SW480 (cell line): ENCODE measurements around the gene BEGAIN.
"Not testable (repeated sequence)": the region's sequence is repeated elsewhere in the genome, so short reads cannot be mapped to it uniquely, and the experiment has no call there.

Experiments used
- DNase-seq: peaks from one replicate; pipeline ENCODE4 v3.0.0-alpha.2; 2016; ENCODE audit warnings: low spot score

Gene BEGAIN

DNA sequence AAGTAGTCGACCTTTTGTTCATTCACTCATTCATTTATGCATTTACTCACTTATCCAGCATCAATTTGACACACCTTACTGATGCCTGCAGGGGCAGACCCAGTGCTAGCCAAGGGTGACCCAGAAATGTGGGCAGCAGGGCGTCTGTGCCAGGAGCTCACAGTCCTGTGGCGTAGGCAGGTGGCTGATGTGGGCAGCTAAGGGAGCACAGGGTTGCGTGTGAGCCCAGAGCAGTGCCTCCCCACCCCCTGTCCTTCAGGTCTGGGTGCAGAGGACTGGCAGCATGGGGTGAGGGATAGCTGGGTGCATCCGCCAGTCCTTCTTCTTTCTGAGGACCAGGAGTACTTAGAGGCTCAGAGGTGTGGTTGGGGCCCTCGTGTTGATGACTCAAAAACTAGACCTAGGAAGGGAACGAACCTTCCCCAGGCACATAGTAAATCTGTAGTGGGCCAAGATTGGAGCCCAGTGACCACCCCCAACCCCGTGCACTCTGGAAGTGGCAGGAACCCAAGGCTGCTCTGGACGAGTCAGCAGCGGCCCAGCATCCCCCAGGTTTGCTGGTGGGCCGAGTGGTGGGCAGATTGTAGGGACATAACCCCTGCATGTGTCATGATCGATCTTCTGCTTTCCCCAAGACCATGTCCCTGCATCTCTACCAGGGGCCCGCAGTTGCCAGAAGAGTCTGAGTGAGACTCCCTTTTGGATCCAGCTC lies 63.9 kb downstream of the BEGAIN start:
- no peak for DNase-seq

GRCh38 chr14:100522616-100523099 lies 64.6 kb downstream of the BEGAIN start:
- no peak for DNase-seq

DNA sequence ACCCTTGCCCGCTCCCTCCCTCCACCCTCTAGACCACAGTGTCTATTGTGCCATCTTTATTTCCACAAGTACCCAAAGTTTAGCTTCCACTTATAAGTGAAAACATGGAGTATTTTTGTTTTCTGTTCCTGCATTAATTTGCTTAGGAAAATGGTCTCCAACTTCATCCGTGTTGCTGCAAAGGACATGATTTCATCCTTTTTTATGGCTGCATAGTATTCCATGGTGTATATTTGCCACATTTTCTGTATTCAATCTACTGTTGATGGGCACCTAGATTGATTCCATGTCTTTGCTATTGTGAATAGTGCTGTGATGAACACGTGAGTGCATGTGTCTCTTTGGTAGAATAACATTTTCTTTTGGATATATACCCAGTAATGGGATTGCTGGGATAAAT lies 81.2 kb downstream of the BEGAIN start:
- DNase-seq: not testable (repeated sequence)

GRCh38 chr14:100504372-100505078 lies 82.7 kb downstream of the BEGAIN start:
- DNase-seq: no peak

- no peak for DNase-seq
These were observed 84.0 kb downstream of the BEGAIN start for GRCh38 chr14:100503251-100503650.

DNA sequence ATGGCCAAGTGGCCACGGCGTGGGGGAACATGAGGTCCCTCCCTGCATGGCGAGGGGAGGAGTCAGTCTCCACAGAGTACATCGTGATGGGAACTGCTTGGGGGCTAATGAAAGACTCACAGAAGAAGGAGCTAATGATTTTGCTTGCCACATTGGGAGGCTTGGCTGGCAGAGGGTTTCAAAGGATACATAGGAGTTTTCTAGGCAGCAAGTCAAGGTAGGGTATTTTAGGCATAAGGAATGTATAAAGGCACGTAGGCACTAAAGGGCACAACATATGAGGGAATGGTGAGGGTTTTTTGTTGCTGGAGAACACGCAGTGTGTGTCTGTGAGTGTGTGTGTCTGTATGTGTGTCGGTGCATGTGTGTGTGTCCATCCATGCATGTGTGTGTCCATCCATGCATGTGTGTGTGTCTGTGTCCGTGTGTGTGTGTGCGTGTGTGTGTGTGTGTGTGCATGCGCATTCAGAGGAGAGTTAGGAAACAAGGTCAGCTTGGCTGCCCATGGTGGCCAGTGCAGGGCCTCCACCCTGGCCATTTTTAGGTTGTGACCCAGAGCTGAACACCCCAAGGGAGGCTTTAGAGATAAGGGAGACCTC lies 84.5 kb downstream of the BEGAIN start:
- DNase-seq: no peak

GRCh38 chr14:100500128-100500527 lies 87.1 kb downstream of the BEGAIN start:
- DNase-seq: no peak

DNA sequence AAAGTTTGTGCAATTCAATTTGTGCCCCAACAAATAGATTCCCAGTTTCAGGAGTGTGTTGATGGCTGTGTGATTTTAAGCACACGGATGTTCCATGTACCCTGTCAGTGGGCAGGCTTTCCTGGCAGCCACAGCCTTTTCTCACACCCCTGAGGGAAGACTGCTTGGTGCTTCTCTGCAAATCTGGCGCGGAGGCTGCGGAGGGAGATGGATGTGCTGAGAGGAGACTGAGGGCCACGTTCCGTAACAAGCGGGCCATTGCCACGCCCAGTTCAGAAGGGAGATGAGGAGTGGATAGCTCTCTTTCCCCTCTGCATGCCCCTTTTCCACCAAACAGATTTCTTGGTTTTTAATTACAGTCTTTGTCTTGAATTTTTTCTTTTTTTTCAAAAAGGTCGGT lies 89.1 kb downstream of the BEGAIN start:
- no peak for DNase-seq

DNA sequence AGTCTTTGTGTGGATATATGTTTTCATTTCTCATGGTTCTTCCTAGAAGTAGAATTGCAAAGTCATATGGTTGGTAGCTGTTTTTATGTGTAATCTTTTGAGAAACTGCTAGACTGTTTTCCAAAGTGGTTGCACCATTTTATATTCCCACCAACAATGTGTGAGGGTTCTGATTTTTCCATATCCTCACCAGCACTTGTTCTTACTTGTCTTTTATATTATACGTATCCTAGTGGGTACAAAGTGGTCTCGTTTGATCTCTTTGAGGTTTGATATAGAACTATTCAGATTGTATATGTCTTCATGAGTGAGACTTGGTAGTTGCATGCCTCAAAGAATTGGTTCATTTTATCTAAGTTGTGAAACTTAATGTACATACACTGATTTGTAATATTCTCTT lies 91.3 kb downstream of the BEGAIN start:
- no peak for DNase-seq

DNA sequence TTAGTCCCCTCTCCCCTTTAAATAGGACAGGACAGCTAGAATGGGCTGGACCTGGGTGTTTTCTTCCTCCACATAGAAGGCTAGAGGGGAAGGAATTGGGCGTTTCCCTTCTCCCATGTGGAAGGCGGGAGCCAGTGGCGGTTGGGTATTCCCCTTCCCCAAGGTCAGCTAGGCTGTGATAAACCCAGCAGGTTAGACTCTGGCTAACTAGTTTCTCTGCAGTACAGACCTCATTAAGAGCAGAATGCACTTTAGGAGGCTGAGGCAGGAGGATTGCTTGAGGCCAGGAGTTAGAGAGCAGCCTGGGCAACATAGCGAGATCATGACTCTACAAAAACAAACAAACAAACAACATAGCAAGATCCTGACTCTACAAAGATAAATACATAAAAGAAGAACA lies 92.6 kb downstream of the BEGAIN start:
- no peak for DNase-seq

- no peak for DNase-seq
These were observed 97.0 kb downstream of the BEGAIN start for GRCh38 chr14:100490252-100490651.

GRCh38 chr14:100488057-100488456 lies 99.2 kb downstream of the BEGAIN start:
- DNase-seq: no peak

GRCh38 chr14:100487304-100487703 lies 99.9 kb downstream of the BEGAIN start:
- DNase-seq: no peak
